Activated CD8-positive, alpha-beta T cell treated with anti-CD3 and anti-CD28 coated beads for 36 hours (primary cell): ENCODE data around the gene ISLR2. TPM values are rescaled to one million over a fixed set of nuclear protein-coding genes. Genes with fewer than 3 reads are reported as not detected.

Experiments
- ATAC-seq: fragments of 200-7000 bp; cut with Tn5 transposase; one replicate; pipeline ENCODE4 v1.10.0; 2021; ENCODE audit warnings: mild to moderate bottlenecking, moderate library complexity
- CTCF ChIA-PET: fragments of 350-600 bp; sonication (Branson Sonifier 250); formaldehyde crosslinking; loops from one replicate; lab custom pipeline; 2021; ENCODE audit warnings: antibody characterized with exemption; lab: Charles Lee
- POLR2A ChIA-PET: fragments of 350-600 bp; sonication (Branson Sonifier 250); formaldehyde crosslinking; loops from one replicate; lab custom pipeline; 2021; ENCODE audit warnings: antibody characterized with exemption; lab: Charles Lee
- DNase-seq: peaks from one replicate; pipeline ENCODE4 v3.0.0-alpha.2; 2020
- H3K27ac Mint-ChIP-seq: one replicate; pipeline ENCODE4 v1.8.0; 2021; ENCODE audit warnings: mild to moderate bottlenecking, mixed read lengths
- H3K27me3 Mint-ChIP-seq: one replicate; pipeline ENCODE4 v1.8.0; 2021; ENCODE audit warnings: mixed read lengths
- H3K36me3 Mint-ChIP-seq: one replicate; pipeline ENCODE4 v1.8.0; 2021; ENCODE audit warnings: low read depth, mixed read lengths
- H3K4me1 Mint-ChIP-seq: one replicate; pipeline ENCODE4 v1.8.0; 2021; ENCODE audit warnings: low read depth, mixed read lengths
- H3K4me3 Mint-ChIP-seq: one replicate; pipeline ENCODE4 v1.8.0; 2021; ENCODE audit warnings: mild to moderate bottlenecking, moderate library complexity, mixed read lengths
- H3K9me3 Mint-ChIP-seq: one replicate; pipeline ENCODE4 v1.8.0; 2021; ENCODE audit warnings: mixed read lengths
- intact Hi-C: fragments of 100-400 bp; cut with micrococcal nuclease; formaldehyde crosslinking; loops from one replicate; pipeline ENCODE4 v1.10.0; 2022
- total RNA-seq, 2 experiments: library from RNA; stranded (reverse); gene quantifications; one replicate each; pipeline ENCODE4 v1.2.3, GENCODE V29; 2021
- TF ChIP-seq, protein P1 (sequence below): fragments of 200-600 bp; IDR thresholded peaks from one replicate; pipeline ENCODE4 v1.8.0; 2022; ENCODE audit warnings: antibody characterized with exemption, mild to moderate bottlenecking

The ISLR2 gene
- total RNA-seq, 2 experiments from 2014 or later, result not detected

DNA sequence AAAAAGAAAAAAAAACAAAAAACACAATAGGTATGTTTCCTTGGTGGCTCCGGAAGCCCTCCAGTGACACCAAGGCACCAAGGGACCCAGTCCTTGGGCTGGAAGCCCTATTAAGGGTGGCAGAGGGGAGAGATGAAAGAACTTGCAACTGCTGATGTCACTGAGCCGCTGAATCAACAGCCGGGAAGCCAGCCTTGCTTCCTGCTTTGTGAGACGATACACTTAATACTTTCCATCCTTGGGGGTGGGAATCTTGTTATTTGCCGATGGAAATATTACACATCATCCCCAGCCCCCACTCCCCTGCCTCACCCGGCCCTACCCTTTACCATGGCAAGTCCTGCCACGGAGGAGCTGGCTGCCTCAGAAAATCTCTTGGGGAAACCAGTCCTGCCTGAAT lies 5.6 kb upstream of the ISLR2 start:
- Mint-ChIP-seq H3K4me3 (no peak overlapping the region), H3K4me1 (peaks cover 8% of the 10 kb centered on the region), H3K9me3 (no peaks in the 10 kb centered on the region), H3K27me3 (peaks cover 36% of the 10 kb centered on the region), H3K27ac (no peak overlapping the region), H3K36me3 (no peaks in the 10 kb centered on the region)
- TF ChIP-seq, protein P1, sequence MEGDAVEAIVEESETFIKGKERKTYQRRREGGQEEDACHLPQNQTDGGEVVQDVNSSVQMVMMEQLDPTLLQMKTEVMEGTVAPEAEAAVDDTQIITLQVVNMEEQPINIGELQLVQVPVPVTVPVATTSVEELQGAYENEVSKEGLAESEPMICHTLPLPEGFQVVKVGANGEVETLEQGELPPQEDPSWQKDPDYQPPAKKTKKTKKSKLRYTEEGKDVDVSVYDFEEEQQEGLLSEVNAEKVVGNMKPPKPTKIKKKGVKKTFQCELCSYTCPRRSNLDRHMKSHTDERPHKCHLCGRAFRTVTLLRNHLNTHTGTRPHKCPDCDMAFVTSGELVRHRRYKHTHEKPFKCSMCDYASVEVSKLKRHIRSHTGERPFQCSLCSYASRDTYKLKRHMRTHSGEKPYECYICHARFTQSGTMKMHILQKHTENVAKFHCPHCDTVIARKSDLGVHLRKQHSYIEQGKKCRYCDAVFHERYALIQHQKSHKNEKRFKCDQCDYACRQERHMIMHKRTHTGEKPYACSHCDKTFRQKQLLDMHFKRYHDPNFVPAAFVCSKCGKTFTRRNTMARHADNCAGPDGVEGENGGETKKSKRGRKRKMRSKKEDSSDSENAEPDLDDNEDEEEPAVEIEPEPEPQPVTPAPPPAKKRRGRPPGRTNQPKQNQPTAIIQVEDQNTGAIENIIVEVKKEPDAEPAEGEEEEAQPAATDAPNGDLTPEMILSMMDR, result no peak
- ChIA-PET CTCF (interaction anchor here (1.1 to 2.2 kb wide), 4 partner anchors 7 to 198 kb away, joined by 3 to 17 read pairs (median 6); no protein-coding TSS in a partner anchor), POLR2A (no interaction called here)
- ATAC-seq (no peak), DNase-seq (no peak)
- intact Hi-C loops, result loop anchor here (5.0 to 10.0 kb wide), 2 partner anchors 180 to 198 kb away; no protein-coding TSS in a partner anchor

DNA sequence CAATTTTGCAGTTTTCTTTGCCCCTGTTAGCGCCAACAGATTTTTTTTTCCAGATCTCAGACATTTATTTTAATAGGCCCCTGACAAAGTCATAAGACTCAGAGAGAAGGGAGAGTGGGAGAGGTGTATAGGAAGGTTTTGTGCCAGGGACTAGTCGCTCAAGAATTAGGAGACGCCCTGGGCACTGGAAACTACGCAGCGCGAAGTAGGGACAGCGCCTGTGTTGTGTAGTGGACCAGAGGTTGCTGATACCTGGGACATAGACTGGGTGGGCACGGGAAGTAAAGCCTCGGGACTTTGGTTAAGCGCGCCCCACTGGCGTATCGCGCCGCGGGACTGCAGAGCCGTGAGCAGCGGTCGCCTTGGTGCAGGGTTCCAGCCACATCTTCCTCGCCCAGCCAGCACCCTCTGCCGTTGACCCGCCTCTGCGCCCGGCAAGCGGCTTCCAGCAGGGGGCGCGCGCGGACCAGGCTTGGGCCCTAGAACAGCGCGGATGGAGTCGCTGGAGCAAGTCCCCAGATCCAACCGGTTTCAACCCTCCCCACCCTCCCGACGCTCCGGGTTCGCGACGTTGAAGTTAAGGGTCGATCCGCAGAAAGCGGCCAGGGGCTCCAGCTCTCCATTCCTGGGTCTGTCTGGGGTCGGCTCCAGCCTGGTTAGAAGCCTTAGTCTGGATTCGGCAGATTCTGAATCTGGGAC lies 3.0 kb upstream of the ISLR2 start:
- H3K36me3 Mint-ChIP-seq, result no peaks in the 10 kb centered on the region
- H3K27me3 Mint-ChIP-seq, result peaks cover 60% of the 10 kb centered on the region
- H3K4me3 Mint-ChIP-seq, result no peak overlapping the region
- TF ChIP-seq, protein P1, result peak; percentile 93
- intact Hi-C loops, result loop anchor here (5.0 to 10.0 kb wide), 2 partner anchors 177 to 195 kb away; no protein-coding TSS in a partner anchor
- no peaks in the 10 kb centered on the region for H3K9me3 Mint-ChIP-seq
- CTCF ChIA-PET, result interaction anchor here (0.9 to 3.4 kb wide), 11 partner anchors 10 to 204 kb away, joined by 3 to 67 read pairs (median 4); partner anchors contain the start of gene STRA6
- POLR2A ChIA-PET, result interaction anchor here (1.4 to 1.6 kb wide), 2 partner anchors 47 to 188 kb away, joined by 3 to 4 read pairs; no protein-coding TSS in a partner anchor
- peaks cover 17% of the 10 kb centered on the region for H3K4me1 Mint-ChIP-seq
- peak; percentile 92 for DNase-seq
- ATAC-seq, result peak; percentile 92
- no peak overlapping the region for H3K27ac Mint-ChIP-seq

DNA sequence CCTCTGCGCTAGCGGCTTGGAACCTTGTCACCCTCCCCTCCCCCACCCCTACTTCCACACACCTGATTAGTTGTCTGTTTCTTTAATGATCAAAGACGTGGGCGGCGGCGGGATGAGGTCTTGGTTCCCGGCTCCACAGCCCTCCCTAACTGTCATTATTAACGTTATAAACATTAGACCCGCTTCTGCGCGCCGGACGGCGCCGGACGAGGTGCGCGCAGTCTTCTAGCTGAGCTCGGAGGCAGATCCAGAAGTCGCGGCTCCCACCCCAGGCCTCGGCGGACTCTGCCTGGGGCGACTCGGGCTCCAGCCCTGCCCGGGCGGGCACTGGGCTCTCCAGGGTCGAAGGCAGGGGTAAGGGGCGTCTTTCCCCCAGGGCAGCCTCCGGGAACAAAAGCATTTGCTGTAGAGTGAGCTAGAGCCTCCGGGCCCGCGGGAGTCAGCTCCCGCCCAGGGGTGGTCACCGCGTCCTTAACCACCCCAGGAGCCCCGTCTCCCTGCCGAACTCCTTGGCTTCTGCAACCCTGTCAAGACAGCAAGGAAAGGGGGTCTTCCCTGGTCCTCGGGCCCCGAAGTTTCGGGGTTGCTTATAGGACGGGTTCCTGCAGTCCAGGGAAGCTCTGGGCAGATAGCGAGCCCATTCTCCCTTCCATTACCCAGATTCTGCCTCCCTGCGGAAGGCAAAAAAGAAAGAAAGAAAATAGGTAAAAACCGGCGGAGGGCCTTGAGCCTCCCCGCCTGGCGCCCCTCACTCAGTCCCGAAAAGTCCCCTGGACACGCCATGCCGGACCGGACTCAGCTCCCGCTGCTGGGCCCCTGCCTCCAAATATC lies 2.2 kb upstream of the ISLR2 start:
- Mint-ChIP-seq H3K27ac (no peak overlapping the region), H3K27me3 (peaks cover 67% of the 10 kb centered on the region), H3K36me3 (no peaks in the 10 kb centered on the region), H3K4me3 (no peak overlapping the region), H3K4me1 (peaks cover 19% of the 10 kb centered on the region), H3K9me3 (no peaks in the 10 kb centered on the region)
- ChIA-PET POLR2A (interaction anchor here (1.3 to 1.6 kb wide), 3 partner anchors 47 to 192 kb away, joined by 3 to 5 read pairs (median 4); no protein-coding TSS in a partner anchor), CTCF (interaction anchor here (0.7 to 3.4 kb wide), 20 partner anchors 9 to 304 kb away, joined by 3 to 67 read pairs (median 3); partner anchors contain the start of gene STRA6)
- intact Hi-C loops, result loop anchor here (5.0 to 10.0 kb wide), 2 partner anchors 177 to 194 kb away; no protein-coding TSS in a partner anchor
- TF ChIP-seq, protein P1, result no peak
- ATAC-seq (peak; percentile 38), DNase-seq (peak; percentile 19)

DNA sequence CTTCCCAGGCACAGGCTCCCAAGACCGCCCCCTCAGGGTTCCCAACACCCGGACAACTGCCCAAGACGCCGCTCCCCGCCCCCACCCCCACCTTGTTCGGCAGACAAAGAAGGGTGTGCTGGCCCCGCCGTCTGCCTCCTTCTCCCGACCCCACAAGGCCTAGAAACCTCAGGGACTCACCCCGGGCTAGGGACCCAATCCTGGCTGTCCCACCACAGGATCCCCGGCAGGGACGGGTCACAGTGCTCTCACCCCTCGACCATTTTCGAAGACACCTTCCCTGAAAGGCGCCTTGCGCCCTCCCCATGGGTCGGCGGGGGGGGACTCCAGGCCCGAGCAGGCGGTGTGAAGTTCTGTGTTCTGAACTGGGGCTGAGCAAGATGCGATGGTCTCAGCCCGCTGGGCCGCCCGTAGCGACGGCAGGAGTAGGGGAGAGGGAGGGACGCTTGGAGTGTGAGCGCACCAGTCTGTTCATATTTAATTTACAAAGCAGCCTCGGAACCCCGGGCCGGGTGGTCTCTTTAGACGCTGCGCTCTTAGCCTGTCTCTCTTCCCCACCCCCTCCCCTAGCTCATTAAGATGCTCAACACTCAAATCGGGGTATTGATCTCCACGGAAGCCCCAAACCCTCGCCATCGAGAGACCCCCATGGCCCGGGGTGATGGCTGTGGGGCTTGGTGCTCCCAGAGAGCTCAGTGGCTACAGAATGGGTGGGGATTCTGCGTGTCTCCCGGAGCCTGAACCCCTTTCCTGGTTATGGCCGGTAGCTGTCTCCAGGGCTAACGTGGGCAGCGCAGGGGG lies 1.4 kb upstream of the ISLR2 start:
- no peaks in the 10 kb centered on the region for H3K36me3 Mint-ChIP-seq
- H3K9me3 Mint-ChIP-seq, result no peaks in the 10 kb centered on the region
- H3K27ac Mint-ChIP-seq, result no peak overlapping the region
- TF ChIP-seq, protein P1, result no peak
- H3K27me3 Mint-ChIP-seq, result peaks cover 74% of the 10 kb centered on the region
- ChIA-PET POLR2A (interaction anchor here (1.0 to 1.6 kb wide), 4 partner anchors 30 to 191 kb away, joined by 3 to 5 read pairs (median 4); no protein-coding TSS in a partner anchor), CTCF (interaction anchor here (0.7 to 3.4 kb wide), 18 partner anchors 10 to 303 kb away, joined by 3 to 67 read pairs (median 4); no protein-coding TSS in a partner anchor)
- ATAC-seq (no peak), DNase-seq (no peak)
- peaks cover 22% of the 10 kb centered on the region for H3K4me1 Mint-ChIP-seq
- H3K4me3 Mint-ChIP-seq, result no peak overlapping the region
- intact Hi-C loops, result loop anchor here (5.0 to 10.0 kb wide), 2 partner anchors 176 to 193 kb away; no protein-coding TSS in a partner anchor
